WTC11 (cell line): ENCODE results near the gene ORC4. TPM values are rescaled to one million over a fixed set of nuclear protein-coding genes. Genes with fewer than 3 reads are reported as not detected.

Experiments used
- ATAC-seq: fragments of 200-7000 bp; cut with Tn5 transposase; 2 replicates; pipeline ENCODE4 v1.10.0; 2021; ENCODE audit warnings: mild to moderate bottlenecking, moderate library complexity
- CTCF ChIA-PET: fragments of 300-600 bp; sonication (Branson Sonifier 250); formaldehyde crosslinking; loops from one replicate; lab custom pipeline; 2021; ENCODE audit warnings: antibody characterized with exemption; lab: Charles Lee
- POLR2A ChIA-PET: fragments of 350-600 bp; sonication (Branson Sonifier 250); formaldehyde crosslinking; loops from one replicate; lab custom pipeline; 2021; ENCODE audit warnings: antibody characterized with exemption; lab: Charles Lee
- DNase-seq: peaks from one replicate; pipeline ENCODE4 v3.0.0; 2021; ENCODE audit warnings: low spot score
- H3K27ac Mint-ChIP-seq: 2 replicates; pipeline ENCODE4 v1.8.0; 2021; ENCODE audit warnings: mixed read lengths
- H3K27me3 Mint-ChIP-seq: 2 replicates; pipeline ENCODE4 v1.8.0; 2021; ENCODE audit warnings: low read depth, mild to moderate bottlenecking, moderate library complexity, mixed read lengths
- H3K36me3 Mint-ChIP-seq: 2 replicates; pipeline ENCODE4 v1.8.0; 2021; ENCODE audit warnings: mixed read lengths
- H3K4me1 Mint-ChIP-seq: 2 replicates; pipeline ENCODE4 v1.8.0; 2022; ENCODE audit warnings: mixed read lengths
- H3K4me3 Mint-ChIP-seq: 2 replicates; pipeline ENCODE4 v1.8.0; 2021; ENCODE audit warnings: mild to moderate bottlenecking, moderate library complexity, mixed read lengths
- H3K9me3 Mint-ChIP-seq: 2 replicates; pipeline ENCODE4 v1.8.0; 2021; ENCODE audit warnings: mixed read lengths
- CDX4 ChIP-seq: fragments of 250-450 bp; sonication (Bioruptor Pico); IDR thresholded peaks from 2 replicates; pipeline ENCODE4 v1.9.0; 2021; ENCODE audit warnings: moderate library complexity, mild to moderate bottlenecking, inconsistent platforms, borderline replicate concordance
- CREM ChIP-seq: sonication (generic); formaldehyde crosslinking; IDR thresholded peaks from 2 replicates; pipeline ENCODE4 v1.8.1; 2022; ENCODE audit warnings: mild to moderate bottlenecking, missing genetic modification reagents, moderate library complexity
- E2F1 ChIP-seq: sonication (generic); formaldehyde crosslinking; IDR thresholded peaks from 2 replicates; pipeline ENCODE4 v1.8.0; 2022; ENCODE audit warnings: mild to moderate bottlenecking, missing genetic modification reagents
- ELF4 ChIP-seq: sonication (generic); formaldehyde crosslinking; IDR thresholded peaks from 2 replicates; pipeline ENCODE4 v1.8.1; 2022; ENCODE audit warnings: low read depth, mild to moderate bottlenecking, moderate library complexity, missing genetic modification reagents
- FOXP4 ChIP-seq: sonication (generic); formaldehyde crosslinking; IDR thresholded peaks from 2 replicates; pipeline ENCODE4 v1.8.0; 2022; ENCODE audit warnings: mild to moderate bottlenecking, missing genetic modification reagents
- GTF2I ChIP-seq: fragments of 250-450 bp; sonication (Bioruptor Pico); conservative IDR thresholded peaks from 2 replicates; pipeline ENCODE4 v1.4.0; 2021; ENCODE audit warnings: mild to moderate bottlenecking
- MAX ChIP-seq: sonication (generic); formaldehyde crosslinking; IDR thresholded peaks from 2 replicates; pipeline ENCODE4 v1.8.0; 2022; ENCODE audit warnings: mild to moderate bottlenecking, missing genetic modification reagents
- NR1H2 ChIP-seq: sonication (generic); formaldehyde crosslinking; IDR thresholded peaks from 2 replicates; pipeline ENCODE4 v1.9.0; 2021; ENCODE audit warnings: mild to moderate bottlenecking, moderate library complexity, missing genetic modification reagents
- NR3C1 ChIP-seq: sonication (generic); formaldehyde crosslinking; conservative IDR thresholded peaks from 2 replicates; pipeline ENCODE4 v1.8.1; 2023; ENCODE audit warnings: low read depth, mild to moderate bottlenecking, missing genetic modification reagents
- SMAD3 ChIP-seq: sonication (generic); formaldehyde crosslinking; IDR thresholded peaks from 2 replicates; pipeline ENCODE4 v1.8.0; 2022; ENCODE audit warnings: missing genetic modification reagents, mild to moderate bottlenecking, borderline replicate concordance
- TEAD1 ChIP-seq: sonication (generic); formaldehyde crosslinking; IDR thresholded peaks from 2 replicates; pipeline ENCODE4 v1.8.0; 2022; ENCODE audit warnings: mild to moderate bottlenecking, missing genetic modification reagents
- ZSCAN18 ChIP-seq: fragments of 250-450 bp; sonication (Bioruptor Pico); IDR thresholded peaks from 2 replicates; pipeline ENCODE4 v2.1.2; 2022; ENCODE audit warnings: mild to moderate bottlenecking, moderate library complexity
- total RNA-seq: library from RNA; stranded (reverse); gene quantifications from 3 replicates; pipeline ENCODE4 v1.2.3, GENCODE V29; 2021
- TF ChIP-seq, protein P1 (sequence below): sonication (generic); formaldehyde crosslinking; conservative IDR thresholded peaks from 2 replicates; pipeline ENCODE4 v1.8.1; 2023; ENCODE audit warnings: mild to moderate bottlenecking, low read depth, missing genetic modification reagents, moderate library complexity
- TF ChIP-seq, protein P2 (sequence below): fragments of 250-450 bp; sonication (Bioruptor Pico); IDR thresholded peaks from 2 replicates; pipeline ENCODE4 v1.9.0; 2021; ENCODE audit warnings: mild to moderate bottlenecking

Gene ORC4
- total RNA-seq, 1 experiment from 2014 or later, result 57.9 TPM

GRCh38 chr2:148000095-148000494 is 20.4 kb downstream of the ORC4 start:
- peaks cover 40% of the 10 kb centered on the region for H3K36me3 Mint-ChIP-seq
- ATAC-seq (no peak), DNase-seq (no peak)
- peaks cover 47% of the 10 kb centered on the region for H3K4me1 Mint-ChIP-seq
- H3K4me3 Mint-ChIP-seq, result no peak overlapping the region
- ChIA-PET CTCF (interaction anchor here (1.0 to 1.3 kb wide), 2 partner anchors 20 to 509 kb away, joined by 3 to 6 read pairs; partner anchors contain the start of genes MBD5 and ORC4), POLR2A (no interaction called here)
- H3K27me3 Mint-ChIP-seq, result no peaks in the 10 kb centered on the region; the same call in 1 of the 2 replicates
- no peak overlapping the region; the same call in 1 of the 2 replicates for H3K27ac Mint-ChIP-seq
- peaks cover 33% of the 10 kb centered on the region for H3K9me3 Mint-ChIP-seq
- TF ChIP-seq NR3C1 (CRISPR knock-in tag) (no peak), NR1H2 (CRISPR knock-in tag) (no peak), GTF2I (CRISPR knock-in tag) (no peak), ZSCAN18 (CRISPR knock-in tag) (no peak), TEAD1 (CRISPR knock-in tag) (no peak)
- TF ChIP-seq, protein P1, sequence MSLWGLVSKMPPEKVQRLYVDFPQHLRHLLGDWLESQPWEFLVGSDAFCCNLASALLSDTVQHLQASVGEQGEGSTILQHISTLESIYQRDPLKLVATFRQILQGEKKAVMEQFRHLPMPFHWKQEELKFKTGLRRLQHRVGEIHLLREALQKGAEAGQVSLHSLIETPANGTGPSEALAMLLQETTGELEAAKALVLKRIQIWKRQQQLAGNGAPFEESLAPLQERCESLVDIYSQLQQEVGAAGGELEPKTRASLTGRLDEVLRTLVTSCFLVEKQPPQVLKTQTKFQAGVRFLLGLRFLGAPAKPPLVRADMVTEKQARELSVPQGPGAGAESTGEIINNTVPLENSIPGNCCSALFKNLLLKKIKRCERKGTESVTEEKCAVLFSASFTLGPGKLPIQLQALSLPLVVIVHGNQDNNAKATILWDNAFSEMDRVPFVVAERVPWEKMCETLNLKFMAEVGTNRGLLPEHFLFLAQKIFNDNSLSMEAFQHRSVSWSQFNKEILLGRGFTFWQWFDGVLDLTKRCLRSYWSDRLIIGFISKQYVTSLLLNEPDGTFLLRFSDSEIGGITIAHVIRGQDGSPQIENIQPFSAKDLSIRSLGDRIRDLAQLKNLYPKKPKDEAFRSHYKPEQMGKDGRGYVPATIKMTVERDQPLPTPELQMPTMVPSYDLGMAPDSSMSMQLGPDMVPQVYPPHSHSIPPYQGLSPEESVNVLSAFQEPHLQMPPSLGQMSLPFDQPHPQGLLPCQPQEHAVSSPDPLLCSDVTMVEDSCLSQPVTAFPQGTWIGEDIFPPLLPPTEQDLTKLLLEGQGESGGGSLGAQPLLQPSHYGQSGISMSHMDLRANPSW, result no peak

DNA sequence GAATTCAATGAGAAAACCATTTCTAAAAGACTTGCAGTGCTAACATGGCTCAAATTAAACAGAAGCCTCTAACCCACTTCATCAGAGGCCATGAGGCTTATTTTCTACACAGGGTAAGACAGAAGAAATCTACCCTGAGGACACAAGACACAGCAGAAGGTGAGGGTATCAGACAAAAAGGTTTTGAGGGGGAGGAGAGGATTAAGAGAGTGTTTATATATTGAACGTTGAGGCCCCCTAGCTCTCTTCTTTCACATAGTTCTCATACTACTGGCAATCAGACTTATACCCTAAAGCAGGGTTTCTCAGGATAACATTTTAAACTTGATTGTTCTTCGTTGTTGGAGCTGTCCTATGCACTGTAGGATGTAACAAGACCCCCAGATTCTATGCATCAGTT is 21.4 kb downstream of the ORC4 start:
- peaks cover 43% of the 10 kb centered on the region for H3K36me3 Mint-ChIP-seq
- TF ChIP-seq CREM (CRISPR knock-in tag) (no peak), ELF4 (CRISPR knock-in tag) (no peak), CDX4 (CRISPR knock-in tag) (no peak), E2F1 (CRISPR knock-in tag) (no peak), SMAD3 (no peak), FOXP4 (CRISPR knock-in tag) (no peak), MAX (CRISPR knock-in tag) (no peak)
- TF ChIP-seq, protein P2, sequence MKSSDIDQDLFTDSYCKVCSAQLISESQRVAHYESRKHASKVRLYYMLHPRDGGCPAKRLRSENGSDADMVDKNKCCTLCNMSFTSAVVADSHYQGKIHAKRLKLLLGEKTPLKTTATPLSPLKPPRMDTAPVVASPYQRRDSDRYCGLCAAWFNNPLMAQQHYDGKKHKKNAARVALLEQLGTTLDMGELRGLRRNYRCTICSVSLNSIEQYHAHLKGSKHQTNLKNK (CRISPR knock-in tag), result no peak
- TF ChIP-seq, protein P1, result no peak
- TF ChIP-seq, all 79 proteins: peak for 0
- no peak for ATAC-seq
- POLR2A ChIA-PET, result no interaction called here
- Mint-ChIP-seq H3K4me1 (peaks cover 47% of the 10 kb centered on the region), H3K27me3 (no peaks in the 10 kb centered on the region; the same call in 1 of the 2 replicates), H3K4me3 (no peak overlapping the region), H3K27ac (no peak overlapping the region), H3K9me3 (peaks cover 34% of the 10 kb centered on the region)
- CTCF ChIA-PET, result interaction anchor here (1.3 kb wide), 1 partner anchor 21 kb away, joined by 6 read pairs; the partner anchor contains the start of genes MBD5 and ORC4
- no peak for DNase-seq
